GM19455 (cell line): ENCODE measurements around the gene CORT.
A peak's percentile ranks its signal among the peaks of the same experiment; 100 is the strongest.
"Not testable (repeated sequence)": the region's sequence is repeated elsewhere in the genome, so short reads cannot be mapped to it uniquely, and the experiment has no call there.

Experiments
- ATAC-seq: cut with Tn5 transposase; IDR thresholded peaks from one replicate; pipeline ENCODE4 v1.9.1; 2021; ENCODE audit not compliant: unreplicated experiment

CORT gene, protein sequence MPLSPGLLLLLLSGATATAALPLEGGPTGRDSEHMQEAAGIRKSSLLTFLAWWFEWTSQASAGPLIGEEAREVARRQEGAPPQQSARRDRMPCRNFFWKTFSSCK

DNA sequence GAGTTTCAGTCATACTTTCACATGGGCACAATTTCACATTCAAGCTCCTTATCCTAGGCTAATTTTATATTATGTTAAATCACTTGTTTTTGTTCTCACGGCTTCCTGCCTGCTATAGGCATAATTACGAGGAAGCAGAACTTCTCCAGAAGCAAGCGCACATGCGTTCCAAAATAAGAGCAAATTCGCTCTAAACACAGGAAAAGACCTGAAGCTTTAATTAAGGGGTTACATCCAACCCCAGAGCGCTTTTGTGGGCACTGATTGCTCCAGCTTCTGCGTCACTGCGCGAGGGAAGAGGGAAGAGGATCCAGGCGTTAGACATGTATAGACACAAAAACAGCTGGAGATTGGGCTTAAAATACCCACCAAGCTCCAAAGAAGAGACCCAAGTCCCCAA is at the start of gene CORT:
Gene CORT, plus strand, starts transcription at position 281 of the 400 bp plus-strand sequence. CDS start 193 bp downstream, outside the sequence.
- ATAC-seq = no peak

DNA sequence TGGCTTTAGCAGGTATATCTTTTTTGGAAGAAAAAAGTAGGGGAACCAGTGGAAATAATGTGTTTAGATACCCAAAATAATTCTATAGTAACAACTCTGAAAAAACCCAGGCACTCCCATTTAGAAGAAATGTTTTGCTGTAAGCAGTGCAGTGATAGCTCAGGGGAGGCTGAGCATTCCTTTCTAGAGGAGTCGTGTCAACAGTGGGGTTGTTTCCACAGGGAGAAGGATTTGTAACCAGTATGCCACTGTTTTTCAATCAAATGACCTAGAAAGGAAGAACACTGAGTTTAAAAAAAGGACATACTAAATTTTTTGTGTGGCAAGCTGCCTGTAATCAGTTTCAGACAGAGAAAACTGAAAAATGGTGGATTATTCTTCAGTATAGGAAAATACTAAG is 48.5 kb upstream of the CORT start:
- no peak for ATAC-seq

- no peak for ATAC-seq
Measured at GRCh38 chr1:10402729-10403274, 47.0 kb upstream of the CORT start.

GRCh38 chr1:10407201-10407600 is 42.6 kb upstream of the CORT start:
- no peak for ATAC-seq

DNA sequence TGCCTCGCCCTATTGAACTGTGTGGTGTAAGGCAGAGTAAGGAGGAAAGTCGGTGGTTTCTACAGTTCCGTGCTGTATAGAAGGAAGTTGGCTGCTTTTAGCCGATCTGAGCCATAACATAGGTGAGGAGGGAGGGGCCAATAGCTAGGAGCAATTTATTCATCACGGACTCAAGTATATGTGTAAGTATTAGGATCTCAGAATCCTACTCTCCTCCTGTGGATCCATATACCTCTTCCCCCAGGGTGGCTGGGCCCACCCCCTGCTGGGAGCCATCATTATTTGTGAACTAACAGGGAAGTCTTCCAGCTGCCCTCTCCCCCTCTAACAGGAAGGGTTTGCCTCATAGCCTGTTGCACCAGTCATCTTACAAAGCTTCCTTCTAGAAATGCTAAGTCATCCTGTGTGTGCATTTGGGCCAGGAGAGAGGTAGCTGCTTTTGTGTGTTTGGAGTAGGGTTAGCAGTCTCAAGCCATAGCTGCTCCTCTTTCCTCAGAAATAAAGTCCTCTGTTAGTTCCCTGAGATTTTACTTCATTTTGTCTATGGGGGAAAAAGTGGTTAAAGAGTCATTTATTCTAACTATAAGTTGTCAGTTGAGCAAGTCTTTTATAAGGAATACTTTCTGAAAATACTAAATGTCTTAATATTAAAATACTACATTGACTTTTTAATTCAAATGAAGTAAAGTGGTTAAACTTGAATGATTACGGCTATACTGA is 34.5 kb upstream of the CORT start:
- ATAC-seq = no peak

- ATAC-seq = not testable (repeated sequence)
Measured at GRCh38 chr1:10415967-10416366, 33.9 kb upstream of the CORT start.

- ATAC-seq = not testable (repeated sequence)
Measured at GRCh38 chr1:10418741-10419140, 31.1 kb upstream of the CORT start.

- ATAC-seq = no peak
Measured at GRCh38 chr1:10419351-10419750, 30.5 kb upstream of the CORT start.

- ATAC-seq = no peak
Measured at GRCh38 chr1:10421637-10422036, 28.2 kb upstream of the CORT start.

DNA sequence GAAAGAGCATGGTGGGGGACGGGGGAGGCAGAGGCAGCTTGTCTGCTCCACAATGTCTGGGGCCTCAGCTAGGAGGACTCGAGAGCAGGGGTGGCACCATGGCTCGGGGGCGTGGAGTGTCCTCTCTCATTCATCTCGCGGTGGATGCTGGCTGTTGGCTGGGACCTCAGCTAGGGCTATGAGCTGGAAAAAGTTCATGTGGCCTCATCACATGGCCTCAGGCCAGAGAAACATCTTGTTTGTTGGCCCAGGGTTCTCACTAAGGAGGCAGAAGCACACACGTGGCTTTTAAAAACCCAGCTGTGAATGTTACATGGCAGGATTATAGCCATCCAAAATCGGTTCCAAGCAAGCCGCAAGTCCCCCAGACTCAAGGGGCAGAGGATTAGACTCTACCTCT is 25.8 kb upstream of the CORT start:
- ATAC-seq = no peak

DNA sequence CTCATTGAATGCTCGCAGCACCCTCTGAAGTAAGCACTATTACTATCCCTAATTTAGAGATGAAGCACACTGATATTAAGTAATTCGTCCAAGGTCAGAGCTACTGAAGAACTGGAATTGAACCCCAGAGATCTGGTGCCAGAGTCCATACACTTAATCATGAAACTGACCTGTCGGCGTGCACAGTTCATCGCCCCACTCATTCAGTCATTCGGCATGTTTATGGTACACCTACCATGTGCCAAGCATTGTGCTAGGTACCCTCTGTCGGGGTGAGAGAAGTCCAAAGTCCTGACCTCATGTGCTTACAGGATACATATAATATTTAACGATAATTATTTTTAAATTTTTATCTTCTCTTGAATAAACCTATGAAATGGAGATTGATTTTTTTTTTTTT is 25.2 kb upstream of the CORT start:
- no peak for ATAC-seq

- not testable (repeated sequence) for ATAC-seq
Measured at GRCh38 chr1:10425826-10426534, 23.9 kb upstream of the CORT start.

- not testable (repeated sequence) for ATAC-seq
Measured at GRCh38 chr1:10426535-10426848, 23.3 kb upstream of the CORT start.

DNA sequence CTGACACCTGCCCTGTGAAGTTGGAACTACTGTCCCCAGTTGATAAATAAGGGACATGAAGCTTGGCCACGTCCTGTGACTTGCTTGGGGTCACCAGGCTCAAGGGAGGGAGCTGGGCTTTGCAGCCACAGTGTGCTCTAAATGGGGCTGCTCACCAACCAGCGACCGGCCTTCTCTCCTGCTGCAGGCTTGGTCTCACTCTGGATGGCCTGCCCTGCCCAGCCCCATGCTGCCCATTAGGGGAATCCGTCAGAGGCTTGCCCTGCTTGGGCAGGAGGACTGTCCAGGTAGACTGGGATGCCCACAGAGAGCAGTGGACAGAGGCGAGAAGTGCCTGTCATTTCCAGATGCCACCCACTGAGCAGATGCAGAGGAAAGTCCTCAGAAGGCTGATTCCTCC is 20.8 kb upstream of the CORT start:
- ATAC-seq = no peak

GRCh38 chr1:10429868-10430215 is 20.0 kb upstream of the CORT start:
- peak; percentile 17 for ATAC-seq

- ATAC-seq = peak; percentile 77
Measured at GRCh38 chr1:10430216-10431069, 19.4 kb upstream of the CORT start, which contains the start of gene CENPS. TSS of gene CENPS (plus strand) at chr1:10430433. CDS start at chr1:10430518, 85 bp downstream.

- no peak for ATAC-seq
Measured at GRCh38 chr1:10431070-10431730, 18.6 kb upstream of the CORT start.

DNA sequence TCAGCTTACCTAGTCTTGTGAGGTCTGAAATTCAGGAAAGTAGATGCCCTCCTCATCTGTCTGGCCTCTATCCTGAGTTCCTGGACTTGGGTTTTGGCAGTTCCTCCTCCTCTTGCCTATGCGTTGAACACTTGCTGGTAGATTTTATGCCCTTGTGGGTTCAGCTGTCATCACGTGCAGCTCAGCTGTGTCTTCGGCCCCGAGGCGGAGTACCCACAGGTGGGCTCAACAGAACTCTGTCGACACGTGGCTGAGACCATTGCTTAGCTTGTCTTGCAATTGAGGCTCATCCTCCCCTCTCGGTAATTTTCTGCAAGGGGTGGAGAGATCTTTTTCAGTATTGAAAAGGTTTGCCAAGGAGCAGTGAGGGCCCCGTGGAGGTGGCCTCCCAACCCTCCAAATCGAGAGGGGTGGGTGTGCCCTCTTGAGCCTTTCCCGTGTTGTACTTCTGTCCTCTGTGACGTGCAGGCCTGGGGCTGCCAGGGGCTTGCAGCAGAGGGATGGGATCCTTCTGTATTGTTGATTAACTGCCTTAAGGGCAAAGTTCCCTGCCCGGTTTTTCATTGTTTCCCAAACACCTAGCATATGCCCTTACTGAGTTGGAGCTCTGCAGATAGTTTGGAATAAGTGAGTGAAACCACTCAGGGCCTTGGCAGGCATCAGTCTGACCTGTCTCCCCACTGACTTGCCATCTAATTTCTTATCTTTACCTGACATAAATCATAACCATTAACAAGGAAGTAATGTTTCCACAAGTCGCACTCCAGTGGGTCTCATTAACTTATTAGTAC is 16.7 kb upstream of the CORT start:
- ATAC-seq = no peak

DNA sequence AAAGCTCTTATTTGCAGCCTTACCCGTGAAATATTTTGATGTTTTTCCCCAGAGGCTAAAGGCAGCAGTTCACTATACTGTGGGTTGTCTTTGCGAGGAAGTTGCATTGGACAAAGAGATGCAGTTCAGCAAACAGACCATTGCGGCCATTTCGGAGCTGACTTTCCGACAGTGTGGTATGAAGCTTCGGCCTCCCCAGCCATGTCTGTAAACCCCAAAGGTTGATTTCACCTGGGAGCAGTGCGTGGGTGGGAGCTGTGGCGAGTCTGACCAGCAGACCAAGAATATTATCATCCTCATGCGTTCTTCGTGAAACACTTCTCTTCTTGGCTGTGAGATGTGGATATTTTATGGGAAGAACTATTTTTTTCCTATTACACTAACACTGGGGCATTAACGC is 16.0 kb upstream of the CORT start:
- ATAC-seq = no peak

DNA sequence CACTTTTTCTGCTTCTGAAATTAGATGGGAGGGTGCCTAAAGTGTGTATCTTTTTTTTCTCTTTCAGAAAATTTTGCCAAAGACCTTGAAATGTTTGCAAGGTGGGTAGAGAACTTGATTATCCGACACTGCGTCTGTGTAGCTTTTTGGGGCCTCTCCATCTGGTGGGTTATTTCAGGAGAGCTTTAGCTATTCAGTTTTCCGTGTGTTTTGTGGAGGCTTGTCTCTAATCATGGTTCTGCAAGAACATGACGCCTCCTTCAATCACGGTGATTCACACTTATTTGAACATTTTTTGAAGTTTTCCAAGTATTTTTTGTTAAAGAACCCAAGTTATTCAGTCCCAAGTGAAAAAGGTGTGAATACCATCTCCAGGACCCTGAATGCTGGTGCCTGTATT is 15.2 kb upstream of the CORT start:
- ATAC-seq = no peak
